ENCODE measurements around the gene BLOC1S4. TPM values are rescaled to one million over a fixed set of nuclear protein-coding genes. Genes with fewer than 3 reads are reported as not detected.
A peak's percentile ranks its signal among the peaks of the same experiment; 100 is the strongest.

The BLOC1S4 gene
- polyA plus RNA-seq, 1 donor from 2014 or later = 55.9 TPM

DNA sequence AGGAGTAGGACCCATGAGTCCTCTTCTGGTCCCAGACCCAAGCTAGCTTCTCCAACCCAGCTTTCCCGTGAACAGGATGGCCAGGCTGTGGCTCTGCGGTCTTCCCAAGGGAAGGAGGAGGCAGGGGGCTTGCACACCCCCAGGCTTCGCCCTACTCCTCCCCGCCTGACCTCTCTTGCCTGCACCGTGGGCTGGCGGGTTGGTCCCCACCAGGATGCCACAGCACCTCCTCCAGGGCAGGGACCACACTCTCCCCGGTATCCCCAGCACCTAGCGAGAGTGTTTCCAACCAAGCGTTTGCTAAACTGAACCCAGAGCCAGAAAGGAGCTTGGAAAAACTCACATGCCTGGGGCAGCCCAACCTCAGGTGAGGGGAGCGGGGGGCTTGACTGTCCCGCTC is 31.3 kb upstream of the BLOC1S4 start:
- H3K4me3 Mint-ChIP-seq = no peak overlapping the region
- H3K4me1 Mint-ChIP-seq = no peaks in the 10 kb centered on the region
- H3K9me3 Mint-ChIP-seq = peaks cover 0 to 4% (median 0%) of the 10 kb centered on the region in 3 donors
- H3K27ac Mint-ChIP-seq = peak overlapping the region in 1 of 3 donors; percentile 74
- H3K36me3 Mint-ChIP-seq = no peaks in the 10 kb centered on the region
- peaks cover 5% of the 10 kb centered on the region for H3K27me3 Mint-ChIP-seq

DNA sequence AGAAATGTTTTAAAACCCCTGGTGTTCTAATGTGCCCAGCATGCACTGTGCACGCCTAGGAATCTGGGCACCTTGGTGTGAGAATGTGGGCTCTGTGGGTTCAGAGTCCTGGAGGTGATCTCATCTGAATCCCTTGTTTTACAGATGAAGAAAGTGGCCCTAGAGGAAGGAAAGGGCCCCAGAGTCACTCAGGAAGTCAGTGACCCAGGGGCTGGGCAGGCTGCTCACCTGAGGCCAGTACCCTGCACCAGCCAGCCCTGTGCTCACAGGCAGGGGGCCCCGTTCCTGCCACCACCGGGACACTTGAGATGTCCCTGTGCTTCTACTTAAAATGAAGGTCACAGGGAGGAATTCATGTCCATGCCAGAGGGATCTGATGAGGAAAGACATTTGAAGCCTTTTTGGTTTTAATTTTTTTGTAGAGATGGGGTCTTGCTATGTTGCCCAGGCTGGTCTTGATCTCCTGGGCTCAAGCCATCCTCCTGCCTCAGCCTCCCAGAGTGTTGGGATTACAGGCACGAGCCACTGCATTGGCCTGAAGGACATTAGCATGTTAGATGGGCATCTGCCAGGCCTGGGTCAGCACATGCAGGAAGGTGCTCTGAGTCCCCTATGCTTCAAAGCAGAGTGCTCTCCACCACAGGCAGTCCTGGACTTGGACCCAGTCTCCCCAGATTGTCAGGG is 29.7 kb upstream of the BLOC1S4 start:
- no peak overlapping the region for H3K4me3 Mint-ChIP-seq

DNA sequence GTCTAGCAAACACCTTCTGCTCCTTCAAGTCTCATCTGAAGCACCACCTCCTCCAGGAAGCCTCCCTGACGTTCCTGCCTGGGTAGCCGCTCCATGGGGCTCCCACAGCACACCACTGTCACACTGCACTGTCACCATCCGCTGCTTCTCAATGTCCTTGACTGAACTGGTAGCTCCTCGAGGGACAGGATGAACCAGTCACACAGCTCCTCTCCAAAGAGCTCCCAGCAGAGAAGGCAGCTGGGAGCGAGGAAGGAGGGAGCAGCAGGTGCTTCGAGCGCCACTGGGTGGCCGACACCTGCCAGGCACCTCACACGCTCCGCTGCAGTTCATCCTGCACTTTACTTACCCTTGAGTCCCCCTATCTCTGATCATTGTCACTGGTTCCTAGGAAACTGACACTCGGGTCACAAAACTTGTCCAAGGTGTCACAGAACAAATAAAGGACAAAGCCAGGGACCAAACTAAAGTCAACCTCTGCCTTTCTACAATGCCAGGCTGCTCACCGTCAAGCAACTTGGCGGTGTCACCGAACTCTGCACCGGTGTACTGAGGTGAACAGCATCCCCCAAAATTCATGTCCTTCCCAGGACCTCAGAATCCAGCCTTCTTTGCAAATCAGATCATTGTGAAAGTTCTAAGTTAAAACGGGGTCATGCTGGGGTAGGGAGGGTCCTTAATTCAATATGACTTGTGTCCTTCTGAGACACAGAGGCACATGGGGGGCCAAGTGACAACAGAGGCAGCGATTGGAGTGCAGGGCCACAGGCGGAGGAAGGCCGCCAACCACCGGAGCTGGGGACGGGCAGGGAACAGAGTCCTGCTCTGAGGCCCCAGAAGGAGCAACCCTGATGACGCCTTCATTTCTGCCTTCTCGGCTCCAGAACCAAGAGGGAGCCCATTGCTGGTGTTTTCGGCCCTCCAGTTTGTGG is 27.8 kb upstream of the BLOC1S4 start:
- H3K4me1 Mint-ChIP-seq = no peaks in the 10 kb centered on the region
- H3K9me3 Mint-ChIP-seq = no peaks in the 10 kb centered on the region
- no peak overlapping the region for H3K27ac Mint-ChIP-seq
- H3K4me3 Mint-ChIP-seq = peak overlapping the region in 1 of 4 donors; percentile 66
- H3K36me3 Mint-ChIP-seq = peaks cover 5% of the 10 kb centered on the region
- H3K27me3 Mint-ChIP-seq = peaks cover 5% of the 10 kb centered on the region

More for the DNA sequence above, 29.7 kb upstream of the BLOC1S4 start:
- Mint-ChIP-seq H3K36me3 (peaks cover 5% of the 10 kb centered on the region), H3K9me3 (no peaks in the 10 kb centered on the region), H3K4me1 (no peaks in the 10 kb centered on the region), H3K27ac (peak overlapping the region in 1 of 3 donors; percentile 69), H3K27me3 (peaks cover 5% of the 10 kb centered on the region)

DNA sequence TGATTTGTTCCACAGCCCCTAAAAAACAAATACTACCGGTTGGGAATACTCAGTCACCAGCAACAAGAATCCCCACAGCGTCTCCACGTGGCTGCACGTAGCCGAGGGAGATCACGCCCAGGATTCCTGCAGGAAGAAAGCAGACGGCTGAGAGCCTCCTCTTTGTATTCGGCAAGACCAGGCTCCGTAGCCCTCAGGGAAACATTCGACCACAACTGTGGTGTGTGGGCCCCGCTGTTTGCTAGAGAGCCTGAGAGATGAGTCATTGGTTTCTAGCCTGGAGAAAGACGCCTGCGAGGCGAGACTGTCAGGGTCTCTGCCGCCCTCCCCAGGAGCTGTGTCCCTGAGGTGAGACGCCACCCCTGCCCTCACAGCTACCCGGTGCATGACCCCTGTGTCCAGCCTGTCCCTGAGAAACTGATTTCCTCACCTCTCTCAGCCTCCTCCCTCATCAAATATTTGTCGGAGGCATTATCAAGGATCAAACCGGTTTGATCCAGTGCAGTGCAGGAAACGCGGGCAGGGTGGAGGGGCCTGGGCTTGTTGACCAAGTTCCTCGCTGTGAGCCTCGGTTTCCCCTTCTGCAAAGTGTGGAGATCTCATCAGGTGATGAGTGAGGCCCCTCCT is 27.0 kb upstream of the BLOC1S4 start:
- peaks cover 5% of the 10 kb centered on the region for H3K27me3 Mint-ChIP-seq
- H3K27ac Mint-ChIP-seq = peak overlapping the region in 1 of 3 donors; percentile 71
- H3K4me1 Mint-ChIP-seq = no peaks in the 10 kb centered on the region
- peak overlapping the region in 1 of 4 donors; percentile 73 for H3K4me3 Mint-ChIP-seq
- H3K9me3 Mint-ChIP-seq = no peaks in the 10 kb centered on the region
- peaks cover 5% of the 10 kb centered on the region for H3K36me3 Mint-ChIP-seq

DNA sequence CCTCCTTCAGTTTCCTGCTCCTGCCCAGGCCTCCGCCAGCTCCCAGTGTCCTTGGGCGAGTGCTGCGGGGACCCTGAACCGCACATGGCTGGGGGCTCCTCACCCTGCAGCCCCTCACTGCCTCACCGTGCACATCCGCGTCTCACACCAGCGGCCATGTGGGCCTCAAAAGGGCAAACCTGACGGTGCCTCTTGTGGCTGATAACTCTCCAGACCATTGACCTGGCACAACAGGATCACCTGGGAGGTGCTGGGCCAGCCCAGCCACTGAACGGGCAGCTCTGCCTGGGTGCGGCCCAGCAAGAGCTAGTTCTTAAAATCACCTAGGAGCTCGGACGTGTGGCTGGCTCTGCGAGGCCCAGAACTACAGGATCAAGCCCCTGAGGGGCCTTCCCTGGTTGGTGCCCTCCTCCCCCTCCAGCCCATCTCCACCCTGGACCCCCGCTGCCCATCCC is 26.4 kb upstream of the BLOC1S4 start:
- H3K4me1 Mint-ChIP-seq = no peaks in the 10 kb centered on the region
- H3K27me3 Mint-ChIP-seq = peaks cover 5% of the 10 kb centered on the region
- H3K9me3 Mint-ChIP-seq = no peaks in the 10 kb centered on the region
- H3K27ac Mint-ChIP-seq = peak overlapping the region in 1 of 3 donors; percentile 64
- H3K36me3 Mint-ChIP-seq = peaks cover 5% of the 10 kb centered on the region
- peak overlapping the region in 1 of 4 donors; percentile 12 for H3K4me3 Mint-ChIP-seq

DNA sequence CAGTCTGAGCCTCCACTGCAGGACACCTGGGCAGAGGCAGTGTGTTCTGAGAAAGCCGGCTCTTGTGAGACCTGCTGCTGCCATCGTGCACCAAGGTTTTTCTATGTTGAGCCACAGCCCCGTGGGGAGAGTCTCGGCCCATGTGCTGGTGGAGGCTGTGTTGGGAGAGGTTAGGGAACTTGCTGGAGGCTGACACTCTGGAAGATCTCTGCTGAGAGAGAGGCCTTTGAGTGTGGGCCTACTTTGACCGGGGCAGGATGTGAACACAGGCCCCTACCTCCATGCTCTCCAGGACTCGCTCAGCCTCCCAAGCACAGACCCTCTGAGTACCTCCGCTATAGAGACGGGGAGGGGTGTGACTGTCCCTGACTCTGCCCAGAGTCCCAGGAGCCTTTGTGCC is 23.6 kb upstream of the BLOC1S4 start:
- Mint-ChIP-seq H3K27ac (no peak overlapping the region), H3K9me3 (no peaks in the 10 kb centered on the region), H3K36me3 (peaks cover 5% of the 10 kb centered on the region), H3K4me1 (peaks cover 4 to 6% (median 5%) of the 10 kb centered on the region in 3 donors), H3K27me3 (peaks cover 3% of the 10 kb centered on the region), H3K4me3 (no peak overlapping the region)

DNA sequence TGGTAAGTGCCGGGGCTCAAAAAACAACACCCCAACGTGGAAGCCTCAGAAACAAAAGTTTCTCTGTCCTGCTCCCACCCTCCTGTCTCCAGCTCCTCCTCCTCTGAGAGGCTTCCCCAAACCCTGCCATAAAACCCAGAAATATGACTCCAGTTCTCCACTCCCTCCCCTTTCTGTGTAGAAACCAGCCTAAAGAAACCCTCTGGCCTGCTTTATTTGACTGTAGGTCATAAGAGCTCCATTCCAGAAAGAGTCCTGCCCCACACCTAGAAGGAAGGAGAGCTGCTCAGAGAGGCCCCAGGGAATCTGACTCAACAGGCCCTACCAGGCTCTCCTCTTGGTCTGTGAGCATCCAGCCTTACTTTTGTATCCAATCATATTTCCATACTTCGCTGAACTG is 23.2 kb upstream of the BLOC1S4 start:
- Mint-ChIP-seq H3K4me3 (no peak overlapping the region), H3K9me3 (no peaks in the 10 kb centered on the region), H3K27me3 (peaks cover 2% of the 10 kb centered on the region), H3K4me1 (peaks cover 4 to 6% (median 5%) of the 10 kb centered on the region in 3 donors), H3K27ac (peak overlapping the region in 1 of 3 donors; percentile 19), H3K36me3 (peaks cover 5% of the 10 kb centered on the region)

DNA sequence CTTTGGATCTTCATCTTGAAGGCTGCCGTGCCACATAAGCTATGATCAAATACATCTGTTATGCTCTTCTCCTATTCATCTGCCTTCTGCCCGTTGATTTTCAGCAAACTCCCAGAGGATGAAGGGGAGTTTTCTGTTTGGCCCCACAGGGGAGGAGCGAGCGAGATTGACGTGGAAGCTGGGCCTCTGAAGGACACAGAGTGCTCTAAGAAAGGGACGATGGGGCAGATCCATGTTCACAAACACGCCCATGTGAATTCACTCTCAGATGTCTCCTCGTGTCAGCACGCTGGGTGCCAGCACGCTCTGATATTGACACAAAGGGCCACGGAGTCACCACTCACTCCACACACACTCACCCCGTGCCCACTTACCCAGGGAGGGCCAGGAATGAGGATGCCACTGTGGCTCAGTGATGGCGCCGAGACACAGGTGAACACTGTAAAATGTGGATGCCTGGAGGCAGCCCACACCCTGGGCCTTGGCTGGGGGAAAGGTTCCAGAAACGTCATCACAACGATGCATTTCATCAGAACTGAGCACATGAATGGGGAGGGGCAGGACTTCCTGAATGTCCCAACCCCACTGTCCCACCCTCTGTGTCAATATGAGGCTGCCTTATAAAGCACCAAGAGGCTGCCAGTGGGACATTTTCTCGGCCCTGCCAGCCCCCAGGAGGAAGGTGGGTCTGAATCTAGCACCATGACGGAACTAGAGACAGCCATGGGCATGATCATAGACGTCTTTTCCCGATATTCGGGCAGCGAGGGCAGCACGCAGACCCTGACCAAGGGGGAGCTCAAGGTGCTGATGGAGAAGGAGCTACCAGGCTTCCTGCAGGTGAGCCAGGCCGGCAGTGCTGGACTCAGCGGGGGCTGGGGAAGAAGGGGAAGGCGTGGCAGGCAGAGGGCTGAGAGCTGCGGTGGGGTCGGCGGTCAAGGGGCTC is 22.5 kb upstream of the BLOC1S4 start, which contains the start of gene S100P:
Gene S100P (plus strand): TSS at position 648 of the 946 bp plus-strand sequence. CDS start 55 bp downstream, at position 703.
- Mint-ChIP-seq H3K27ac (peak within 1 kb of the TSS in 2 of 3 donors; percentile 53 to 78), H3K4me3 (peak within 1 kb of the TSS in 1 of 4 donors; percentile 70), H3K9me3 (no peaks in the 10 kb centered on the region), H3K4me1 (peaks cover 4 to 6% (median 5%) of the 10 kb centered on the region in 3 donors), H3K36me3 (peaks cover 5% of the 10 kb centered on the region), H3K27me3 (no peaks in the 10 kb centered on the region)

DNA sequence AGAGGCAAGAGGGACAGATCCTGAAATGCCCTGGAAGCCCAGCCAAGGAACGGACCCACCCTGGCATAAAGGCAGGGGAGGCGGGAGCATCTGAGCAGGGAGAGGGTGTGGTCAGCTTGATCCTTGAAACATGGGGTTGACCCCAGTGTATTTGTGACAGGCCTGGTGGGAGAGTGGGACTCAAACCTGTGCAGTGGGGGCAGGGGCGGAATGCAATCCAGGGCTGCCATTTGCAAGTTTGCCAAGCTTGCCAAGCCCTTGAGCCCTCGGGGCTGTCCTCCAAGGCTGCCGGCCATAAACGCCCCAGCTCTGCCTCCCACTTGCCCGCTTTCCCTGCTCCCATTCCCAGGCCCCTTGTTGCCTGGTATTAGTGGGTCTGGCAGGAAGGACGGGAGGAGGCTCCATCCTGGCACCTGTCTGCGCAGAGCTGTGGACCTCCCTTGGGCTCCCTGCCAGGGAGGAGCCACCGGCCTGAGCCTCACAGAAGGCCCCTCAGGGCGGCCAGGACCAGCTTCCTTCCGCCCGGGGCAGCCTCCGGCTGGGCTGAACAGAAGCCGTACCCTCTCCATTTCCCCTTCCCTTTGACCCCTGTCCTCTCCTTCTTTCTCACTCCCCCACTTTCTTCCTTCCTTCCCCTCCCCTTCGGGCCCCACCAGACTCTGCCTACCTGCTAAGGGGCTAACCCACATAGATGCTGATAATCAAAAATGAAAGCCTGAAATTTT is 21.6 kb upstream of the BLOC1S4 start:
- Mint-ChIP-seq H3K4me1 (peaks cover 4 to 6% (median 5%) of the 10 kb centered on the region in 3 donors), H3K36me3 (peaks cover 5% of the 10 kb centered on the region), H3K27me3 (no peaks in the 10 kb centered on the region), H3K4me3 (peak overlapping the region in 1 of 4 donors; percentile 70), H3K27ac (peak overlapping the region in 2 of 3 donors; percentile 53 to 78), H3K9me3 (no peaks in the 10 kb centered on the region)

DNA sequence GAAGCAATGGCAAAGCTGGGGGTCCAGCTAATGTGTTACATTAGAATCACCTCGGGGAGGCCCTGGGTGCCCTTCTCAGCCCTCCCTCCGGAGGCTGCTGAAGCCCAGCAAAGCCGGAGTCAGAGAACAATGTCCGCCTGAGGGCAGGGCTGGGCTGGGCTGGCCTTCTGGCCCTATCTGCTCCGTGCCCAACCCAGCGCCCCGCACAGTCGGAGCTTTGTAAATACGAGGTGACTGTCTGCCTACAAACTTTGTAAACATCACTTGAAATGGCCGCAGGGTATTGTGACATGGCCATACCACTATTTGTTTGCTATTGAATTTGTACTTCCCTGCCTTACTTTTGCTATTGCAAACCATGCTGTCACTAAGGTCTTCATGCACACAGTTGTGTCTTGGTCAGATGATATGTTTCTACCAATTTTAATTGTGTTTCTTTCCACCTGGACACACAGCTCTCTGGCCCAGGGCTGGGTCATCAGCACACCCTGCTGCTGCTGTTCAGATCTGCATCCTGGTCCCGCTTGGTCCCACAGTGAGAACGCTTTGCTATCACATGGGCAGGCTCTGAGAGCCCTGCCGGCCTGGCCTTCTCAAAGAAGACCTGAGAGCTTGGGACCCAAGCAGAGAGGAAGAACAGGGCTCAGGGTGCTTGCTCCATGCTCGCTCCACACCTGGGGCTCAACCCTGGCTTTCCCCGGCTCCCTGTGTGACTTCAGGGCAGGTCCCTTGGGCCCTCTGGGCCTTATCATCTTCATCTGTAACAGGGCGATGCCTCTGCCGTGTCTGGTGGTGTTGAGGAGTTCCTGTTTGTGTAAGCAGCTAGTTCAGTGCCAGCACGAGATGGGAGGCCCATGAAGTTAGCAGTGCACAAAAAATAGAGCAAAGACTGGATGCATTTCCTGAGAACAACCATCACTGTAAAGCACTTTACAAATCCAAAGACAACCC is 20.0 kb upstream of the BLOC1S4 start:
- Mint-ChIP-seq H3K4me1 (peaks cover 4 to 6% (median 6%) of the 10 kb centered on the region in 3 donors), H3K27me3 (no peaks in the 10 kb centered on the region), H3K4me3 (peak overlapping the region in 2 of 4 donors; percentile 0 to 25), H3K36me3 (peaks cover 1% of the 10 kb centered on the region), H3K9me3 (no peaks in the 10 kb centered on the region), H3K27ac (peak overlapping the region in 1 of 3 donors; percentile 80)

DNA sequence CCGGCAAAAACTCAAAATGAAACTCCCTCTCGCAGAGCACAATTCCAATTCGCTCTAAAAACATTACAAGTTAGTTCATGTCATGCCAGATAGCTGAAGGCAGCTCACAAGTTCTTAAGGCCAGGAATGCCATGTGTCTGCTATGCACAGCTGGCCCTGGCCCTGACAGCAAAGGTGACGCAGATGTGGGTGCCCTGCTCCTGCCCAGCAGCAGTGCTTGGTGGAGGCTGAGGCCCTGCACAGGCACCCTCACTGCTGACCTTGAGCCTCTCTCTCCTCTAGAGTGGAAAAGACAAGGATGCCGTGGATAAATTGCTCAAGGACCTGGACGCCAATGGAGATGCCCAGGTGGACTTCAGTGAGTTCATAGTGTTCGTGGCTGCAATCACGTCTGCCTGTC is 19.4 kb upstream of the BLOC1S4 start:
- Mint-ChIP-seq H3K27me3 (no peaks in the 10 kb centered on the region), H3K4me1 (peaks cover 4 to 6% (median 6%) of the 10 kb centered on the region in 3 donors), H3K36me3 (no peaks in the 10 kb centered on the region), H3K9me3 (no peaks in the 10 kb centered on the region), H3K27ac (peak overlapping the region in 1 of 3 donors; percentile 80), H3K4me3 (peak overlapping the region in 2 of 4 donors; percentile 0 to 25)

DNA sequence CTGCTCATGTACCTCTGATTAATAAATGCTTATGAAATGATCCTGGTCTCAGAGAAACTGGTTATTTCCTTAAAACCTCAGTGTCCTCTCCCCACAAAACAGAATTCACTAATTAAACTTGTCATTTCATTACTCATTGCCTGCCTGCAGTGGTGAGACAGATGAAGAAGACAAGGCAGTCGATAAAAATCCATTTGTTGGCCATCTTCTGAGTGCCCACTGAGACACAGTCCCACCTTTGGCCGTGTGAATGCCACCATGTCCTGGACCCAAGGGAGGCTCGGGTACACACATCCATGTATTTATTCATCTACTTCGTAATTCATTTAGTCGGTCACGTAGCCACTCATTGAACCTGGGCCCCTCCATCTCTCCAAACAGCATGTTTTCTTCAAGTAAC is 18.8 kb upstream of the BLOC1S4 start:
- H3K9me3 Mint-ChIP-seq = no peaks in the 10 kb centered on the region
- peaks cover 4 to 6% (median 6%) of the 10 kb centered on the region in 3 donors for H3K4me1 Mint-ChIP-seq
- no peaks in the 10 kb centered on the region for H3K27me3 Mint-ChIP-seq
- H3K36me3 Mint-ChIP-seq = no peaks in the 10 kb centered on the region
- H3K4me3 Mint-ChIP-seq = no peak overlapping the region
- peak overlapping the region in 2 of 3 donors; percentile 59 to 80 for H3K27ac Mint-ChIP-seq

Data from IgD-negative memory B cell (primary cell).